ENCODE data around the gene TGM6.

GRCh38 chr20:2401527-2401926, 20.8 kb downstream of the TGM6 start:
- TF ChIP-seq FOXM1 (IDR thresholded peaks at IDR 0.05; ENCODE audit: borderline replicate concordance, low read depth) = no peak
- TF ChIP-seq RAD21 (IDR thresholded peaks at IDR 0.05; ENCODE audit: low read depth) = no peak
- TF ChIP-seq EP300 (IDR thresholded peaks at IDR 0.05; ENCODE audit: borderline replicate concordance) = no peak
- TF ChIP-seq CEBPB (IDR thresholded peaks at IDR 0.05) = no peak
- TF ChIP-seq YY1 (IDR thresholded peaks at IDR 0.05; ENCODE audit: low read depth) = no peak
- no peak for TF ChIP-seq MAX (IDR thresholded peaks at IDR 0.05)
- no peak for TF ChIP-seq TAF1 (IDR thresholded peaks at IDR 0.05; ENCODE audit: low read depth)
- TF ChIP-seq TEAD4 (IDR thresholded peaks at IDR 0.05) = no peak
- no peak for TF ChIP-seq CREB1 (IDR thresholded peaks at IDR 0.05; ENCODE audit: low read depth)
- TF ChIP-seq USF1 (IDR thresholded peaks at IDR 0.05) = no peak
- TF ChIP-seq REST (IDR thresholded peaks at IDR 0.05; ENCODE audit: low read depth) = no peak
- TF ChIP-seq EGR1 (IDR thresholded peaks at IDR 0.05) = no peak
